ENCODE results near the gene DAPK1.

Gene DAPK1

GRCh38 chr9:87579781-87580541 lies 82.3 kb downstream of the DAPK1 start (continued):
- TF ChIP-seq OSR2 (tag by site-specific recombination; IDR thresholded peaks at IDR 0.05) (no peak), ZSCAN30 (tag by site-specific recombination; IDR thresholded peaks at IDR 0.05) (no peak)

GRCh38 chr9:87580941-87581438 lies 83.3 kb downstream of the DAPK1 start:
- H3K36me3 ChIP-seq (ENCODE audit: control insufficient read depth in 2 of 2, insufficient read depth in 1 of 2, low read length in 2 of 2): no peaks in the 10 kb centered on the region
- no peak overlapping the region for H3K27ac ChIP-seq (ENCODE audit: extremely low read depth, low read depth, low read length)
- H3K4me1 ChIP-seq (ENCODE audit: control insufficient read depth, insufficient read depth, low read length): 0 out of 2 replicates have a peak, but pooled peaks cover 3% of the 10 kb centered on the region
- ChIA-PET CTCF (interaction anchor here (1.3 kb wide), 1 partner anchor 81 kb away, joined by 3 read pairs; no protein-coding TSS in a partner anchor), POLR2A (no interaction called here)
- no peaks in the 10 kb centered on the region for H3K9me3 ChIP-seq (ENCODE audit: control insufficient read depth, insufficient read depth, low read depth, low read length)
- H3K4me3 ChIP-seq (ENCODE audit: low read depth, low read length): no peak overlapping the region
- no peak for TF ChIP-seq ZNF670 (tag by site-specific recombination; IDR thresholded peaks at IDR 0.05; ENCODE audit: low read depth)
- TF ChIP-seq ZNF626 (tag by site-specific recombination; IDR thresholded peaks at IDR 0.05): no peak
- TF ChIP-seq ZNF24 (tag by site-specific recombination; IDR thresholded peaks at IDR 0.05): no peak

- CTCF ChIA-PET: interaction anchor here (1.3 kb wide), 1 partner anchor 81 kb away, joined by 3 read pairs; no protein-coding TSS in a partner anchor
- no peak overlapping the region for H3K4me3 ChIP-seq (ENCODE audit: low read depth, low read length)
- POLR2A ChIA-PET: no interaction called here
- H3K36me3 ChIP-seq (ENCODE audit: control insufficient read depth in 2 of 2, insufficient read depth in 1 of 2, low read length in 2 of 2): no peaks in the 10 kb centered on the region
- H3K9me3 ChIP-seq (ENCODE audit: control insufficient read depth, insufficient read depth, low read depth, low read length): no peaks in the 10 kb centered on the region
- H3K4me1 ChIP-seq (ENCODE audit: control insufficient read depth, insufficient read depth, low read length): 0 out of 2 replicates have a peak, but pooled peaks cover 3% of the 10 kb centered on the region
- H3K27ac ChIP-seq (ENCODE audit: extremely low read depth, low read depth, low read length): no peak overlapping the region
- TF ChIP-seq ZNF426 (tag by site-specific recombination; IDR thresholded peaks at IDR 0.05): no peak
- no peak for TF ChIP-seq ZNF37A (tag by site-specific recombination; IDR thresholded peaks at IDR 0.05)
- no peak for TF ChIP-seq KLF16 (tag by site-specific recombination; IDR thresholded peaks at IDR 0.05)
- no peak for TF ChIP-seq SETDB1 (IDR thresholded peaks at IDR 0.05; ENCODE audit: insufficient read length, low read length)
- no peak for TF ChIP-seq ZBTB49 (tag by site-specific recombination; IDR thresholded peaks at IDR 0.05; ENCODE audit: low read depth)
- no peak for TF ChIP-seq ZNF549 (tag by site-specific recombination; IDR thresholded peaks at IDR 0.05)
- no peak for TF ChIP-seq ZNF280D (tag by site-specific recombination; IDR thresholded peaks at IDR 0.05)
- no peak for TF ChIP-seq ZNF324 (tag by site-specific recombination; IDR thresholded peaks at IDR 0.05)
- TF ChIP-seq ZBTB8A (tag by site-specific recombination; IDR thresholded peaks at IDR 0.05): no peak
- TF ChIP-seq ZNF223 (tag by site-specific recombination; IDR thresholded peaks at IDR 0.05): no peak
- TF ChIP-seq ZNF157 (tag by site-specific recombination; IDR thresholded peaks at IDR 0.05): no peak
- no peak for TF ChIP-seq ZNF239 (tag by site-specific recombination; IDR thresholded peaks at IDR 0.05)
- no peak for TF ChIP-seq ZNF23 (tag by site-specific recombination; IDR thresholded peaks at IDR 0.05; ENCODE audit: borderline replicate concordance)
Measured at GRCh38 chr9:87581513-87581912, 83.8 kb downstream of the DAPK1 start.
